Neural progenitor cell (in vitro differentiated cells): ENCODE data around the gene CHD5.
A peak's percentile ranks its signal among the peaks of the same experiment; 100 is the strongest.

Experiments
- EZH2 ChIP-seq: fragments of 200-600 bp; sonication (generic); IDR thresholded peaks from 2 replicates; pipeline ENCODE4 v1.6.1; 2017; ENCODE audit warnings: antibody characterized with exemption, mild to moderate bottlenecking, moderate library complexity
- EZH2phosphoT487 ChIP-seq: fragments of 200-600 bp; sonication (generic); IDR thresholded peaks from 2 replicates; pipeline ENCODE4 v1.6.1; 2017; ENCODE audit warnings: antibody characterized with exemption
- TF ChIP-seq, protein P1 (sequence below): fragments of 200-600 bp; sonication (generic); IDR thresholded peaks from 2 replicates; pipeline ENCODE4 v1.5.1; 2017; ENCODE audit warnings: antibody characterized with exemption, mild to moderate bottlenecking

- TF ChIP-seq, protein P1, sequence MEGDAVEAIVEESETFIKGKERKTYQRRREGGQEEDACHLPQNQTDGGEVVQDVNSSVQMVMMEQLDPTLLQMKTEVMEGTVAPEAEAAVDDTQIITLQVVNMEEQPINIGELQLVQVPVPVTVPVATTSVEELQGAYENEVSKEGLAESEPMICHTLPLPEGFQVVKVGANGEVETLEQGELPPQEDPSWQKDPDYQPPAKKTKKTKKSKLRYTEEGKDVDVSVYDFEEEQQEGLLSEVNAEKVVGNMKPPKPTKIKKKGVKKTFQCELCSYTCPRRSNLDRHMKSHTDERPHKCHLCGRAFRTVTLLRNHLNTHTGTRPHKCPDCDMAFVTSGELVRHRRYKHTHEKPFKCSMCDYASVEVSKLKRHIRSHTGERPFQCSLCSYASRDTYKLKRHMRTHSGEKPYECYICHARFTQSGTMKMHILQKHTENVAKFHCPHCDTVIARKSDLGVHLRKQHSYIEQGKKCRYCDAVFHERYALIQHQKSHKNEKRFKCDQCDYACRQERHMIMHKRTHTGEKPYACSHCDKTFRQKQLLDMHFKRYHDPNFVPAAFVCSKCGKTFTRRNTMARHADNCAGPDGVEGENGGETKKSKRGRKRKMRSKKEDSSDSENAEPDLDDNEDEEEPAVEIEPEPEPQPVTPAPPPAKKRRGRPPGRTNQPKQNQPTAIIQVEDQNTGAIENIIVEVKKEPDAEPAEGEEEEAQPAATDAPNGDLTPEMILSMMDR, result no peak
- TF ChIP-seq EZH2 (peak; percentile 53), EZH2phosphoT487 (no peak)
Measured at GRCh38 chr1:6206520-6206855, 26.4 kb upstream of the CHD5 start.
